ENCODE results near the gene PSORS1C1. TPM values are rescaled to one million over a fixed set of nuclear protein-coding genes. Genes with fewer than 3 reads are reported as not detected.
A peak's percentile ranks its signal among the peaks of the same experiment; 100 is the strongest.
"Not testable (repeated sequence)": the region's sequence is repeated elsewhere in the genome, so short reads cannot be mapped to it uniquely, and the experiment has no call there.

PSORS1C1 gene
- total RNA-seq, 1 donor from 2014 or later: 0.26 TPM

DNA sequence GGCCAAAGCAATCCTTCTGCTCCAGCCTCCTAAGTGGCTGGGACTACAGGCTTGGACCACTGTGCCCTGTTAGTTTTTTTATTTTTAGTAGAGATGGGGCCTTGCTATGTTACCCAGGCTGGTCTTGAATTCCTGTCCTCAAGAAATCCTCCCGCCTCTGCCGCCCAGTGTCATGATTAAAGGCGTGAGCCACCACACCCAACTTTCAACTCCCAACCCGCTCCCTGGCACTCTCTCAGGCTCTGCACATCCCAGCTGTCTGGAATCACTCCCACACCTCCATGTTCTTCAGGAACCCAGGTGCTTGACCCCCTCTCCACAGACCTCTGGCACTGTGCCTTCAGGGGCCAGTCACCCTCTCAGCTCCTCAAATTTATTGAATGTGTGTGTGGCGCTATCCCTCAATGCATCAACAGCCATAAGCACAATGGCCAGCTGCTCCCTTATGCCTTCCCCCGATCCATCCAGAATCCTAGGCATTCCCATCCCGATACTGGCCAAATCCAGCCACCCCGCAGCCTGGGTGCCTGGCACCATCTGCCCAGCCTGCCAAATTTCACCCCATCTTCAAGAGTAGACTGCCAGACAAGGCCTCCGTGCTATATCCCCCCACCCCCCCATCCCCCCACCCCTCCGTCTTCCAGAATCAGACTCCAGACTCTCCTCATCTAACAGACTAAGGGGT, 56.5 kb downstream of the PSORS1C1 start:
- DNase-seq (ENCODE audit: low spot score): no peak
- Mint-ChIP-seq H3K9me3 (no peaks in the 10 kb centered on the region), H3K4me3 (no peak overlapping the region), H3K36me3 (ENCODE audit: low read depth) (peaks cover 2% of the 10 kb centered on the region), H3K27ac (no peak overlapping the region), H3K27me3 (ENCODE audit: insufficient read depth) (no peaks in the 10 kb centered on the region), H3K4me1 (ENCODE audit: low read depth) (no peaks in the 10 kb centered on the region)
- intact Hi-C loops (cut with micrococcal nuclease): no loop called here

DNA sequence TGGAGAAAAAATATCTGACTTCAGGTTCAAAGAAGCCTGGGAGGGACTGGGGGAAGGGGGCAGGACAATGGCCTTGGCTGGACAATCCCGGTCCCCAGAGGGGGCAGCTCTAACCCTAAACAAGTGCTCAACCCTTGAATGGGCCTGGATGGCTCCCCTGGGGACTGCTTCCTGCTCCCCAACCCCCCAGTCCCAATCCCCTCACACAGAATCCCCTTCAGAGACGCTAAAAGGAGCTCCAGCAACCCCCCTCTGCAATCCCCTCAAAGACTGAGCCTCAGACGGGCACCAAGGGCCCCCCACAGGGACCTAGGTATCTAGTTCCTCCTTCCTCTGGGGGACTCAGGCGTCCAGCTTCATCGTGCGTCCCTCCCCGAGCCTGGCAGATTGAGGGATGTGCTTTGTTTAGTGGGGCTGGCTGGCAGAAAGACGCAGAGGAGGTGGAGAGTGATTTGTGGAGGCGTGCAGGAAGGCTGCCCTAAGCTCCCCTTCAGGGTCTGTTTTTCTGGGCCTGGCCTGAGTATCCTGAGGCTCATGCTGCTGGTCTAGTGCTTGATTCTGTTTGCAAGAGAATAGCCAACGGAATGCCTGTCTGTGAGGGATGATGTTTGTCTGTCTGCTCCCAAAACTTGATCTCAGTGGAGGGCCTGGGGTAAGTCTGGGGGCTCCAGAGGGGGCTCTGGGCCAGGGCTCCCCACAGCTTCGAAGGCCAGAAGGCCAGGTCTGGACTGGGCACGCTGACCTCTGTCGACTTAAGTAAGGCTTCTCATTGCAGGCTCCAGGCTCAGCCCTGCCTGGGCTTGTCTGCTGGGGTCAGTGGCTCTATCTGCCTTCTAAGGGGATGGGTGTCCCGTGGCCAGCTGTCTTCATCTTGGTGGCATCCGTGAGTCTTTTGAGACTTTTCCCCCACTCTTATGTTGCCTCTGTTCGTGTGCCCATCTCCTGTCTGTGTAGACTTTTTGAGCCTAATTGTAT, 57.6 kb downstream of the PSORS1C1 start:
- no peaks in the 10 kb centered on the region for H3K36me3 Mint-ChIP-seq (ENCODE audit: low read depth)
- H3K27ac Mint-ChIP-seq: no peak overlapping the region
- intact Hi-C loops (cut with micrococcal nuclease): no loop called here
- no peaks in the 10 kb centered on the region for H3K27me3 Mint-ChIP-seq (ENCODE audit: insufficient read depth)
- H3K4me3 Mint-ChIP-seq: no peak overlapping the region
- no peaks in the 10 kb centered on the region for H3K4me1 Mint-ChIP-seq (ENCODE audit: low read depth)
- no peak for DNase-seq (ENCODE audit: low spot score)
- H3K9me3 Mint-ChIP-seq: no peaks in the 10 kb centered on the region

DNA sequence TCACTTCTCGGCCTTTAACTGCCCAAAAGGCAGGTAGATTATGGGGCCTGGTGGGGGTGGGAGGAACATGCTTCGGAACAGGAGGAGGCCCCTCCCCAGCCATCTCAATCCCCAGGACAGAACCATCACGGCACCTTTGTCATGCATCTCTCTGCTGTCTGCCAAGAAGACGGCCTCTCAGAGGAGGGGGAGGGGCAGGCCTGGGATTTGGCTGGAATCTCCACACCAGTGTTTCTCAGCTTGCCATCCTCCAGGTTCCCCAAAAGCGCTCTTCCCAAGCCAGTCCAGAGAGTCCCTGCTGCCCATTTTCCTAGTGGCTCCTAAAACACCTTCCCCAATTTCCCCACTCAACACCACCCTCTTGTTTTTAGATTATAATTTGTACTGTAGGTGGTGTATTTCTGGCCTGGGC, 58.4 kb downstream of the PSORS1C1 start:
- DNase-seq (ENCODE audit: low spot score): no peak
- Mint-ChIP-seq H3K4me1 (ENCODE audit: low read depth) (no peaks in the 10 kb centered on the region), H3K27ac (no peak overlapping the region)

DNA sequence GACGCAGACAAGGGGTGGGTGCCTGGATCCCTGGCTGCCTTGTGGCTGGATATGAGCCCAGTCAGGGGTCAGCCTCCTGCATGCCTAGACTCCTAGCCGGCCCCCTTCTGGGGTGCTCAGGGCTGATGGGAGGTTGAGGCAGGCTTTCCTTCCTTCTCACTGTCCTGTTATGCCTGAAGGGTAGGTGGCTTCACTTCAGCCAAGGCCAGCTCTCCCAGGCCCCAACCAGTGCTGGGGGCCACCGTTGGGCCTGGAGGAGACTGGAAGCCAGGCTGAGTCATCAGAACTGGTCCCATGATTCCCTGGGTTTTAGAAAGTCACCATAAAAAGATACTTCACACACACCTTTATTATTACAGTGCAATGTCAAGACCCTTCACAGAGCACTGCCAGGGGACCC, 58.8 kb downstream of the PSORS1C1 start:
- Mint-ChIP-seq H3K4me1 (ENCODE audit: low read depth) (peaks cover 3% of the 10 kb centered on the region), H3K9me3 (no peaks in the 10 kb centered on the region), H3K27ac (no peak overlapping the region), H3K4me3 (no peak overlapping the region), H3K36me3 (ENCODE audit: low read depth) (no peaks in the 10 kb centered on the region), H3K27me3 (ENCODE audit: insufficient read depth) (no peaks in the 10 kb centered on the region)
- DNase-seq (ENCODE audit: low spot score): no peak
- intact Hi-C loops (cut with micrococcal nuclease): no loop called here

More for the DNA sequence above, 58.4 kb downstream of the PSORS1C1 start:
- intact Hi-C loops (cut with micrococcal nuclease): no loop called here
- Mint-ChIP-seq H3K27me3 (ENCODE audit: insufficient read depth) (no peaks in the 10 kb centered on the region), H3K9me3 (no peaks in the 10 kb centered on the region), H3K4me3 (no peak overlapping the region), H3K36me3 (ENCODE audit: low read depth) (no peaks in the 10 kb centered on the region)

DNA sequence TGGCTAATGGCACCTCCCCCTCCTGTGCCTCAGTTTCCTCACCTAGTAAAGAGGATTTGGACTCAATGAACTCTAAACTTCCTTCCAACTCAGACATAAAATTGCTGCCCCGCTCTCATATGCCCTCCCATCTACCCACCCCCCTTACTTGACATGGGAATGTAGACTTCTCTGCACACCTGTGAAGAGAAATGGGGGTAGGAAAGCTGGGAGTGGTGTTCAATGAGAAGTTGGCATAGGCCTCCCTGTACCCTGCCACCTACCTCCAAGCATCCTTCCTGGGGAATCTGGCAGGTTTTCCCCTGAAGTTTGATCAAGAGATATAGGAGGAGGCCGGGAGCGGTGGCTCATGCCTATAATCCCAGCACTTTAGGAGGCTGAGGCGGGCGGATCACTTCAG, 59.8 kb downstream of the PSORS1C1 start:
- H3K36me3 Mint-ChIP-seq (ENCODE audit: low read depth): no peaks in the 10 kb centered on the region
- H3K27ac Mint-ChIP-seq: no peak overlapping the region
- H3K9me3 Mint-ChIP-seq: no peaks in the 10 kb centered on the region
- no peak for DNase-seq (ENCODE audit: low spot score)
- intact Hi-C loops (cut with micrococcal nuclease): no loop called here
- no peak overlapping the region for H3K4me3 Mint-ChIP-seq
- H3K4me1 Mint-ChIP-seq (ENCODE audit: low read depth): peaks cover 13% of the 10 kb centered on the region
- H3K27me3 Mint-ChIP-seq (ENCODE audit: insufficient read depth): no peaks in the 10 kb centered on the region

DNA sequence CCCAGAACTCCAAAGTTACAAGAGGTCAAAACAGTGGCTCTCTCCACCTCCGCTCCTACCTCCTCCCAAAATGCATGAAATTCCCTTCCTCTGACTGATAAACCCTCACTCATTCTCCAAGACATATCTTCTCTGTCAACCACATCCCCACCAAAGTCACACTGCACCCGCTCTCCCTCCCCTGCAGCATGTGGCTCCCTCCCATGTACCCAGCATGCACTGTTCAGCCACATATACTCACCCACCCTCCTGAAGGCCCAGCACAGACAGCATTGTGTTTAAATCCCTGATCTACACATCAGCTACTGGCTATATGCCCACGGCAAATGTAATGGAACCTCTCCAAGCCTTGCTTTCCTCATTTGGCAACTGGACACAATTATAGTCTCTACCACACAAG, 61.4 kb downstream of the PSORS1C1 start:
- Mint-ChIP-seq H3K27me3 (ENCODE audit: insufficient read depth) (no peaks in the 10 kb centered on the region), H3K4me1 (ENCODE audit: low read depth) (peaks cover 13% of the 10 kb centered on the region), H3K36me3 (ENCODE audit: low read depth) (no peaks in the 10 kb centered on the region), H3K4me3 (no peak overlapping the region), H3K9me3 (no peaks in the 10 kb centered on the region), H3K27ac (no peak overlapping the region)
- intact Hi-C loops (cut with micrococcal nuclease): no loop called here
- no peak for DNase-seq (ENCODE audit: low spot score)

DNA sequence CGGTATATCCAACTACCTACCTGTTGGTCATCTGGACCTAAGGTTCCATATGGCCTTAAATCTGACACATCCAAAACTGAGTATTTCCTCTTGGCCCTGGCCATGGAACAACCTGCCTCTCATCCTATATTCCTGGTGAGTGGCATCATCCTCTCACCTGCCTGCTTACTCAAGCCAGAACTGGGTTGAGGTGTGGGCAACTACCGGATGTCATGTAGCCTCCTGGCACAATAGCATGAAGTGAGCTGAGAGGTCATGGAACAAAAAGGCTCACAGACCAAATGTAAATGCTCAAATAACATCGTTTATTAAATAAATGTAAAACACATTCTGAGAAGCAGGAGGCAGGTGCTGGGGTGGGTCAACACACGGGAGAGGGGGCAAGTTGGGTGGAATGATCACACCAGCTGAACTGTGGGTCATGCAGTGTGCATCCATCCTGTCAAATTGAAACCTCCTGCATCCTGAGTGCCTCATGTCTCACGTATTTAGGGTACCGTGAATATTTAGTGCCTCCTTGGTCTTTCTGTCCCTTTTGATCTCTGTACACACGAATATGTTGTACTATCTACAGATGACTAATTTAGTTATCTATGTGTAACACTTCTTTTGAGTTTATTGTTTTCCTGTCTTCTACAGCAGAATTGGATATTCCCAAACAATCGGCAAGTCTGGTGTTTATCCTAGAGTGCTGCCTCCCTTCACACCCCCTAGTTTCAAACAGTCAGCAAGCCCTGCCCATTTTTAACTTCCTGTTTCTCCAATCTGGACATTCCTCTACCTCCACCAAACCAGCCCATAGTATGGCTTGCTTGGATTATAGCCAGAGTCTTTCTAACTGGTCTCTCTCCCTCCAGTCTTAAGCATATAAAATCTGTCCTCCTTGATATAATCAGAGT, 63.8 kb downstream of the PSORS1C1 start:
- intact Hi-C loops (cut with micrococcal nuclease): no loop called here
- no peak for DNase-seq (ENCODE audit: low spot score)
- Mint-ChIP-seq H3K4me3 (no peak overlapping the region), H3K4me1 (ENCODE audit: low read depth) (peaks cover 13% of the 10 kb centered on the region), H3K27me3 (ENCODE audit: insufficient read depth) (no peaks in the 10 kb centered on the region), H3K9me3 (no peaks in the 10 kb centered on the region), H3K36me3 (ENCODE audit: low read depth) (no peaks in the 10 kb centered on the region), H3K27ac (peak overlapping the region; percentile 7)

DNA sequence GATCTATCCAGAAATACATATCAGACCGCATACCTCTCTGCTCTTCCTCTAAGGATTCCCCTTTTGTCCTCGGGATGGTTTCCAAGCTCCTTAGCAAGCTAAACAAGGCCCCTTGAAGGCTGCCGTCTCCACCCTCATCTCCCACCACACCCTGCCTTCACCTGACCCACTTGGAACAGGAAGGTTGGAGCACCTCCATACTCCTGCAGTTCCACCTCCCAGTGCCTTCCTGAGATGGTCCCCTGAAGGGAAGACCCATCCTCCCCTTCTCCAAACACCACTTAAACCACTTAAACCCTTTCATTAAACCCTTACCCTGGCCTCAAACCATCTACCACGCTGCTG, 64.4 kb downstream of the PSORS1C1 start:
- no peak for DNase-seq (ENCODE audit: low spot score)
- no peaks in the 10 kb centered on the region for H3K36me3 Mint-ChIP-seq (ENCODE audit: low read depth)
- no peak overlapping the region for H3K4me3 Mint-ChIP-seq
- peaks cover 3% of the 10 kb centered on the region for H3K27me3 Mint-ChIP-seq (ENCODE audit: insufficient read depth)
- peak overlapping the region; percentile 7 for H3K27ac Mint-ChIP-seq
- intact Hi-C loops (cut with micrococcal nuclease): no loop called here
- no peaks in the 10 kb centered on the region for H3K9me3 Mint-ChIP-seq
- peaks cover 13% of the 10 kb centered on the region for H3K4me1 Mint-ChIP-seq (ENCODE audit: low read depth)

DNA sequence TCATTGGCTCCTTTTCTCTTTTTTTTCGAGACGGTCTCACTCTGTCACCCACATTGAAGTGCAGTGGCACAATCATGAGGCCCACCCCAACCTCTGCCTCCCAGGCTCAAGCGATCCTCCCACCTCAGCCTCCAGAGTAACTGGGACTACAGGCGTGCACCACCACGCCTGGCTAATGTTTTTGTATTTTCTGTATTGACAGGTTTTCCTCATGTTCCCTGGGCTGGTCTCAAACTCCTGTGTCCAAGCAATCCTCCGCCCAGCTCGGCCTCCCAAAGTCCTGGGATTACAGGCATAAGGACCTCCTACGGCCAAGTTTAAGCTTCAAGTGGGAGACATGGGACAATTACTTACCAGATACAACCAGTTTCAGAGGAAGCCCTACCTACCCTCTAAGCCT, 65.3 kb downstream of the PSORS1C1 start:
- Mint-ChIP-seq H3K4me1 (ENCODE audit: low read depth) (peaks cover 13% of the 10 kb centered on the region), H3K4me3 (no peak overlapping the region), H3K27me3 (ENCODE audit: insufficient read depth) (peaks cover 3% of the 10 kb centered on the region), H3K36me3 (ENCODE audit: low read depth) (no peaks in the 10 kb centered on the region), H3K9me3 (no peaks in the 10 kb centered on the region), H3K27ac (no peak overlapping the region)
- no peak for DNase-seq (ENCODE audit: low spot score)
- intact Hi-C loops (cut with micrococcal nuclease): no loop called here

DNA sequence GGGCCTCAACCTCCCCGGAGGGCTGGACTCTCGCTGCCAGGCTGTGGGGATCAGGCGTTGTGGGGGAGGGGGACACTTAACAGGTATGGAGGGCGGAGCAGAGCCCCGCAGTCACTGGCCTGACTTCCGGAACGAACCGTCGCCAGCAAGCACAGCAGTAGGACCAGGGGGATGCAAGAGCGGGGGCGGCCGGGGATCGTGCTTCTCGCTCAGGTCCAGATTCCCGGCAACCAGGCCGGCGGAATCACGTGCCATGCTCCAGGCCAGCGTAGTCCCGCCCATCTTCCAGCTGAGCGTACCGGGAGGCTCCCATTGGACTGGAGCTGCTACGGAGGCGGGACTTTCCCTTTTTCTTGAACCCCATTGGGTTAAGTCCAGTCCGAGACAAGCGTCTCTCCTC, 65.9 kb downstream of the PSORS1C1 start:
- no peaks in the 10 kb centered on the region for H3K36me3 Mint-ChIP-seq (ENCODE audit: low read depth)
- H3K9me3 Mint-ChIP-seq: no peaks in the 10 kb centered on the region
- intact Hi-C loops (cut with micrococcal nuclease): no loop called here
- DNase-seq (ENCODE audit: low spot score): peak; percentile 27
- H3K27ac Mint-ChIP-seq: no peak overlapping the region
- peaks cover 3% of the 10 kb centered on the region for H3K27me3 Mint-ChIP-seq (ENCODE audit: insufficient read depth)
- peaks cover 16% of the 10 kb centered on the region for H3K4me1 Mint-ChIP-seq (ENCODE audit: low read depth)
- peak overlapping the region; percentile 64 for H3K4me3 Mint-ChIP-seq

DNA sequence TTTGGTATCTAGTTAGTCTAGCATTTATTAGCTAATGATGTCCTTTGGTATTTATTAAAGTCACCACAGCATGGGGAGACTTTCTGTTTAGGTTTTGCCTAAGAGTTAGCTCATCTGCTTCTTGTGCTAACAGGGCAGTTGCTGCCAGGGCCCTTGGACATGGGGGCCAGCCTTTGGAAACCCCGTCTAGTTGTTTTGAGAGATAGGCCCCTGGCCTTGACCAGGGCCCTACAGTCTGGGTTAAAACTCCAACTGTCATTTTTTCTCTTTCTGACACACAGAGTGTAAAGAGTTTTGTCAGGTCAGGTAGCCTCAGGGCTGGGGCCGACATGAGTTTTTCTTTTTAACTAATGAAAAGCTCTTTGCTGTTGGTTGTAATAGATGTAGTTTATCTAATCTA, 68.7 kb downstream of the PSORS1C1 start:
- H3K4me3 Mint-ChIP-seq; H3K9me3 Mint-ChIP-seq; H3K27ac Mint-ChIP-seq; DNase-seq (ENCODE audit: low spot score); intact Hi-C loops (cut with micrococcal nuclease); H3K27me3 Mint-ChIP-seq (ENCODE audit: insufficient read depth); H3K36me3 Mint-ChIP-seq (ENCODE audit: low read depth): not testable (repeated sequence)
- H3K4me1 Mint-ChIP-seq (ENCODE audit: low read depth): peaks cover 26% of the 10 kb centered on the region

DNA sequence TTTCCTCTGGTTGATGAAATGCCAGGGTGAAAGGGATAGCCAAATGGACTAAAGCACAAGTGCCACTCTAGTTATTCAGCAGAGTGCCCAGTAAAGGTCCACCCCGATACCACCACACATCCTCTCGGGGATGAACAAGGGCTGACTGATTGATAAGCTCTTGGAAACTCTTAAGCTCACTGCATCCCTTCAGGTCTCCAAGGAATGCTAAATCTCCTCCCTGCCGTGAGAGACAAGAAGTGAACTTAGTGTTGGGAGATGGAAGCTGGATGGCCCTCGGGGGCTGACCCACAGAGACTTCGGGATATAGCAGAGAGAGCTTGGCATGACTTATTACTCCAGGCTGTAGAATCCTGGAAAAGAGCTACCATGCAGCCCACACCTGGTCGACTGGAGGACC, 69.3 kb downstream of the PSORS1C1 start:
- H3K4me3 Mint-ChIP-seq; H3K9me3 Mint-ChIP-seq; H3K27ac Mint-ChIP-seq; DNase-seq (ENCODE audit: low spot score); H3K27me3 Mint-ChIP-seq (ENCODE audit: insufficient read depth); intact Hi-C loops (cut with micrococcal nuclease); H3K36me3 Mint-ChIP-seq (ENCODE audit: low read depth): not testable (repeated sequence)
- peaks cover 20% of the 10 kb centered on the region for H3K4me1 Mint-ChIP-seq (ENCODE audit: low read depth)

DNA sequence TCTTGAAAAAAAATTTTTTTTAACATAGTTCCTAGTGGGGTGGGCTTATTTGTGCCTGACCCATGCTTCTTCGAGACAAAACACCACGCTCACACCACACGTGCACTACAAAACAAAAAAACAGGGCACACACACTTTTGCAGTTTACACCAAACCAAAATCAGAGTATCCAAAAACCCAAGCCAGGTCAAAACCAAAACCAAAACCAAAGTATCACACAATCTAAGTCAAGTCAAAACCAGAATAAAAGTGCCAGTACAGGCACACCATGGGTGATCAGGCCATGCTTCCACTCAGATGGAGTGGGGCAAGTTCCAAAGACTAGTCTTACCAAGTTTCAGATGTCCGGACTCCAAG, 71.1 kb downstream of the PSORS1C1 start:
- intact Hi-C loops (cut with micrococcal nuclease); H3K27ac Mint-ChIP-seq; DNase-seq (ENCODE audit: low spot score); H3K4me3 Mint-ChIP-seq; H3K9me3 Mint-ChIP-seq; H3K27me3 Mint-ChIP-seq (ENCODE audit: insufficient read depth); H3K36me3 Mint-ChIP-seq (ENCODE audit: low read depth): not testable (repeated sequence)
- H3K4me1 Mint-ChIP-seq (ENCODE audit: low read depth): peaks cover 14% of the 10 kb centered on the region
